Prostate gland (tissue), 2 donors: ENCODE measurements around the gene ADORA2A.

Source experiments
- CTCF ChIP-seq, 4 experiments: fragments of 200-600 bp in 2 of 4; fragments of 450-650 bp in 2 of 4; sonication (generic) in 2 of 4; IDR thresholded peaks; 1 replicate in 3 of 4; 2 replicates in 1 of 4; pipeline ENCODE4 v1.5.1; 2016 to 2019; ENCODE audit warnings: antibody characterized with exemption in 4 of 4, mild to moderate bottlenecking in 2 of 4, moderate library complexity in 2 of 4
- POLR2AphosphoS5 ChIP-seq: sonication (generic); formaldehyde crosslinking; IDR thresholded peaks from one replicate; pipeline ENCODE4 v1.6.1; 2017; ENCODE audit warnings: antibody characterized with exemption

DNA sequence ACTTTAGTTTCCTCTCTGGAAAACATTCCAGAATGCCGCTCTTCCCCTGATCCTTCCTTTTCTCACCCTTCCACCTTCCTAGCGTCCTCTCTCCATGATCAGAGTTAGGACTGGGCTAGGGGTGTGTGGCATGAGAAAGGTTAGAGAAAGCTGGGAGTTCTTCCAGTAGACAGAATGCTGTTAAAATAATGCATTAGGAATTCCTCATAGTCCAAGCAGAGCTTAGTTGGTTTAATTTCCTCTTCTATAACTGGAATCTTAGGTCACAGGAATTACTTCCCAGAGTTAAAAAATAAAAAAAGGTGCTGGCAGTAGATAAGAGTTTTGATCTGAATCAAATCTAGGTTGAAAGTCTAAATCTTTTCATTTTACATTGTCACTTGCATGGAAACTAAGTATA lies 37.2 kb upstream of the ADORA2A start:
- TF ChIP-seq CTCF (IDR thresholded peaks at IDR 0.05): no peak
- no peak for TF ChIP-seq POLR2AphosphoS5
